ENCODE data around the gene DSC1.

DNA sequence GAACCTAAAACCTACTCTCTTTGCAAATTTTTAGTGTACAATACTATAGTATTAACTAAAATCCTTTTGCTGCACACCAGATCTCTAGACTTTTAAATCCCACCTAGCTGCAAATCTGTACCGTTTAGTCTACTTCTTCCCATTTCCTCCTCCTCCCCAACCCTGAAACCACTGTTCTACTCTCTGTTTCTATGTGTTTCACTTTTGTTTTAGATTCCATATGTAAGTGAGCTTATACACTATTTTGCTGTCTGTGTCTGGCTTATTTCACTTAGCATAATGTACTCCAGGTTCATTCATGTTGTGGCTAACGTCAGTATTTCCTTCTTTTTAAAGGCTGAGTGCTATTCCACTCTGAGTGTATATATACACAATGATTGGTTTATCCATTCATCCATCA lies 42.1 kb downstream of the DSC1 start:
- TF ChIP-seq CHD4 (IDR thresholded peaks at IDR 0.05), result no peak
- no peak for TF ChIP-seq NFIC (IDR thresholded peaks at IDR 0.05; ENCODE audit: low read depth, low read length)
- TF ChIP-seq, protein P1, sequence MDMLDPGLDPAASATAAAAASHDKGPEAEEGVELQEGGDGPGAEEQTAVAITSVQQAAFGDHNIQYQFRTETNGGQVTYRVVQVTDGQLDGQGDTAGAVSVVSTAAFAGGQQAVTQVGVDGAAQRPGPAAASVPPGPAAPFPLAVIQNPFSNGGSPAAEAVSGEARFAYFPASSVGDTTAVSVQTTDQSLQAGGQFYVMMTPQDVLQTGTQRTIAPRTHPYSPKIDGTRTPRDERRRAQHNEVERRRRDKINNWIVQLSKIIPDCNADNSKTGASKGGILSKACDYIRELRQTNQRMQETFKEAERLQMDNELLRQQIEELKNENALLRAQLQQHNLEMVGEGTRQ (IDR thresholded peaks at IDR 0.05; ENCODE audit: borderline replicate concordance, low read depth, low read length), result no peak
- no peak for TF ChIP-seq ZNF622 (IDR thresholded peaks at IDR 0.05)
- no peak for TF ChIP-seq EZH2 (IDR thresholded peaks at IDR 0.05; ENCODE audit: borderline replicate concordance, control insufficient read depth, low read depth, low read length)
- no peak for TF ChIP-seq RAD21 (IDR thresholded peaks at IDR 0.05; ENCODE audit: insufficient read depth, low read depth, low read length)
- TF ChIP-seq ZNF274 (IDR thresholded peaks at IDR 0.05; ENCODE audit: insufficient read depth, insufficient read length), result no peak
- no peak for TF ChIP-seq TAF1 (IDR thresholded peaks at IDR 0.05; ENCODE audit: borderline replicate concordance, low read depth, low read length)
- TF ChIP-seq POLR2AphosphoS5 (IDR thresholded peaks at IDR 0.05; ENCODE audit: low read length), result no peak
- TF ChIP-seq, protein P2, sequence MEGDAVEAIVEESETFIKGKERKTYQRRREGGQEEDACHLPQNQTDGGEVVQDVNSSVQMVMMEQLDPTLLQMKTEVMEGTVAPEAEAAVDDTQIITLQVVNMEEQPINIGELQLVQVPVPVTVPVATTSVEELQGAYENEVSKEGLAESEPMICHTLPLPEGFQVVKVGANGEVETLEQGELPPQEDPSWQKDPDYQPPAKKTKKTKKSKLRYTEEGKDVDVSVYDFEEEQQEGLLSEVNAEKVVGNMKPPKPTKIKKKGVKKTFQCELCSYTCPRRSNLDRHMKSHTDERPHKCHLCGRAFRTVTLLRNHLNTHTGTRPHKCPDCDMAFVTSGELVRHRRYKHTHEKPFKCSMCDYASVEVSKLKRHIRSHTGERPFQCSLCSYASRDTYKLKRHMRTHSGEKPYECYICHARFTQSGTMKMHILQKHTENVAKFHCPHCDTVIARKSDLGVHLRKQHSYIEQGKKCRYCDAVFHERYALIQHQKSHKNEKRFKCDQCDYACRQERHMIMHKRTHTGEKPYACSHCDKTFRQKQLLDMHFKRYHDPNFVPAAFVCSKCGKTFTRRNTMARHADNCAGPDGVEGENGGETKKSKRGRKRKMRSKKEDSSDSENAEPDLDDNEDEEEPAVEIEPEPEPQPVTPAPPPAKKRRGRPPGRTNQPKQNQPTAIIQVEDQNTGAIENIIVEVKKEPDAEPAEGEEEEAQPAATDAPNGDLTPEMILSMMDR (IDR thresholded peaks at IDR 0.05 in 2 of 3, conservative IDR thresholded peaks at IDR 0.05 in 1 of 3; ENCODE audit: control insufficient read depth in 2 of 3, extremely low read depth in 1 of 3, insufficient read depth in 1 of 3, low read depth in 3 of 3, low read length in 3 of 3), result no peak
